CD4-positive, alpha-beta memory T cell (primary cell): ENCODE results near the gene CTNND2. TPM values are rescaled to one million over a fixed set of nuclear protein-coding genes. Genes with fewer than 3 reads are reported as not detected.
A peak's percentile ranks its signal among the peaks of the same experiment; 100 is the strongest.

ENCODE experiments used
- CTCF ChIA-PET: fragments of 350-600 bp; sonication (Branson Sonifier 250); formaldehyde crosslinking; loops from one replicate; lab custom pipeline; 2021; ENCODE audit warnings: inconsistent platforms; ENCODE audit not compliant: partially characterized antibody; lab: Charles Lee
- POLR2A ChIA-PET: fragments of 350-600 bp; sonication (Branson Sonifier 250); formaldehyde crosslinking; loops from one replicate; lab custom pipeline; 2021; ENCODE audit not compliant: partially characterized antibody; lab: Charles Lee
- DNase-seq, 5 donors: peaks; one replicate each; pipeline versions ENCODE4 v3.0.0 to v3.0.0-alpha.2; 2020 to 2022; ENCODE audit warnings: mixed read lengths in 1 of 5
- H3K27ac ChIP-seq: one replicate; pipeline ENCODE4 v1.7.0; 2013; ENCODE audit warnings: low read depth, low read length
- H3K27me3 ChIP-seq: 2 replicates; pipeline ENCODE4 v1.7.0; 2013; ENCODE audit warnings: mild to moderate bottlenecking, low read length, moderate library complexity; ENCODE audit not compliant: insufficient read depth
- H3K36me3 ChIP-seq: 2 replicates; pipeline ENCODE4 v1.7.0; 2013; ENCODE audit warnings: mild to moderate bottlenecking, low read length, moderate library complexity; ENCODE audit not compliant: insufficient read depth
- H3K4me1 ChIP-seq: 2 replicates; pipeline ENCODE4 v1.7.0; 2013; ENCODE audit warnings: mild to moderate bottlenecking, low read length, moderate library complexity; ENCODE audit not compliant: insufficient read depth
- H3K4me3 ChIP-seq, 2 donors: one replicate each; pipeline ENCODE4 v1.7.0; 2013; ENCODE audit warnings: low read length in 2 of 2, mild to moderate bottlenecking in 1 of 2
- H3K9me3 ChIP-seq, 2 donors: one replicate each; pipeline ENCODE4 v1.7.0; 2013; ENCODE audit warnings: low read length in 2 of 2, control low read depth in 1 of 2; ENCODE audit not compliant: control insufficient read depth in 1 of 2
- H3K27ac Mint-ChIP-seq, 7 donors: one replicate each; pipeline ENCODE4 v1.8.0; 2020 to 2021; ENCODE audit warnings: mixed read lengths in 7 of 7, mild to moderate bottlenecking in 6 of 7, inconsistent platforms in 3 of 7, moderate library complexity in 3 of 7
- H3K27me3 Mint-ChIP-seq, 2 donors: one replicate each; pipeline ENCODE4 v1.8.0; 2020 to 2021; ENCODE audit warnings: mixed read lengths in 2 of 2
- H3K36me3 Mint-ChIP-seq, 2 donors: one replicate each; pipeline ENCODE4 v1.8.0; 2020 to 2021; ENCODE audit warnings: mixed read lengths in 2 of 2, inconsistent platforms in 1 of 2, mild to moderate bottlenecking in 1 of 2
- H3K4me1 Mint-ChIP-seq, 4 donors: one replicate each; pipeline ENCODE4 v1.8.0; 2020 to 2021; ENCODE audit warnings: mixed read lengths in 4 of 4, mild to moderate bottlenecking in 1 of 4
- H3K4me3 Mint-ChIP-seq, 8 donors: one replicate each; pipeline ENCODE4 v1.8.0; 2020 to 2021; ENCODE audit warnings: mixed read lengths in 8 of 8, mild to moderate bottlenecking in 7 of 8, moderate library complexity in 6 of 8, inconsistent platforms in 3 of 8
- H3K9me3 Mint-ChIP-seq, 8 donors: one replicate each; pipeline ENCODE4 v1.8.0; 2020 to 2021; ENCODE audit warnings: mixed read lengths in 8 of 8, mild to moderate bottlenecking in 5 of 8, inconsistent platforms in 3 of 8, moderate library complexity in 1 of 8
- intact Hi-C: fragments of 100-400 bp; cut with micrococcal nuclease; formaldehyde crosslinking; loops from one replicate; pipeline ENCODE4 v1.15.1; 2023
- polyA plus RNA-seq, 2 donors: library from polyadenylated mRNA; unstranded; fragments of 300-500 nt; fragmentation: Illumina TruSeq; gene quantifications; one replicate each; pipeline ENCODE4 v1.2.3, GENCODE V29; 2021
- total RNA-seq, 2 experiments: library from RNA; stranded (reverse); gene quantifications; one replicate each; pipeline ENCODE4 v1.2.3, GENCODE V29; 2021

Gene CTNND2
- total and polyA plus RNA-seq, 4 experiments from 2014 or later = 0.65 TPM; not detected in 3

GRCh38 chr5:10985721-10986110 lies 918.5 kb downstream of the CTNND2 start:
- H3K4me3 Mint-ChIP-seq = no peak overlapping the region
- Histone ChIP-seq H3K36me3 (no peaks in the 10 kb centered on the region), H3K27ac (no peak overlapping the region), H3K4me1 (peaks cover 9% of the 10 kb centered on the region), H3K9me3 (no peaks in the 10 kb centered on the region), H3K4me3 (no peak overlapping the region), H3K27me3 (no peaks in the 10 kb centered on the region)
- peaks cover 7 to 11% of the 10 kb centered on the region in 2 donors for H3K27me3 Mint-ChIP-seq
- no peaks in the 10 kb centered on the region for H3K9me3 Mint-ChIP-seq
- POLR2A ChIA-PET = no interaction called here
- H3K4me1 Mint-ChIP-seq = peaks cover 7 to 14% (median 9%) of the 10 kb centered on the region in 4 donors
- DNase-seq = no peak
- intact Hi-C loops = loop anchor here (5.0 kb wide), 2 partner anchors 377 to 507 kb away; no protein-coding TSS in a partner anchor
- H3K27ac Mint-ChIP-seq = no peak overlapping the region
- H3K36me3 Mint-ChIP-seq = no peaks in the 10 kb centered on the region
- CTCF ChIA-PET = no interaction called here

DNA sequence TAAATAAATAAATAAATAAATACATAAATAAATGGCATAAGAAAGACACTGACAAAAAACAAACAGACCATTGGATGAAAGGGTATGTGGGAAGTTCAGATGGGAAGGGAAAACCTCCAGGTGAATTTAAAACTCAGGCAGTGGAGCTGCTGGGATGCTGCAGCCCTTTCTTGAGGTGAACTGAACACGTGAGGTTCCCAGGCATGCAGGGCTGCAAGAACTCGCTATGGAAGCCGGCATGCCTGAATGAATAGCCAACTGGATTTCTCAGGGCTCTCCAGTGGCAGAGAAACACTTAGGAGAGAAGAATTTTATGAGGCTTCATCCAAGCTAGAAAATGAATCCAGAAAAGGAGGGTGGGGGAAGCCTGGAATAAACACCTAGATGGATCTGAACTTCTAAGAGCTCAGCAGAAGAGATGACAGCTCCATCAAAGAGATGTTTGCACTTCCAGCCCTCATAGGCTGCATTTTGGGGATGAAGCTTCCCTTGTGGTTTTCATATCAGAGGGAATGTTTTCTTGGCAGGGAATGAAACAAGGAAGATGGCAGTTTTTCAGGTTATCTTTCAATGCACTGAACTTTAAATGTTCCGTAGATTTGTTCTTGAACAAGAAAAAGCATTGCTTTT lies 919.0 kb downstream of the CTNND2 start:
- Mint-ChIP-seq H3K4me3 (no peak overlapping the region), H3K9me3 (no peaks in the 10 kb centered on the region), H3K27me3 (peaks cover 7 to 11% of the 10 kb centered on the region in 2 donors), H3K27ac (no peak overlapping the region), H3K4me1 (peaks cover 7 to 14% (median 9%) of the 10 kb centered on the region in 4 donors), H3K36me3 (no peaks in the 10 kb centered on the region)
- ChIA-PET CTCF (no interaction called here), POLR2A (no interaction called here)
- H3K9me3 ChIP-seq = no peaks in the 10 kb centered on the region
- no peaks in the 10 kb centered on the region for H3K36me3 ChIP-seq
- H3K4me1 ChIP-seq = peaks cover 9% of the 10 kb centered on the region
- H3K27ac ChIP-seq = no peak overlapping the region
- H3K4me3 ChIP-seq = no peak overlapping the region
- DNase-seq = no peak
- H3K27me3 ChIP-seq = no peaks in the 10 kb centered on the region
- intact Hi-C loops = loop anchor here (5.0 kb wide), 2 partner anchors 377 to 507 kb away; no protein-coding TSS in a partner anchor

- ChIA-PET CTCF (no interaction called here), POLR2A (no interaction called here)
- H3K27me3 Mint-ChIP-seq = peaks cover 7 to 11% of the 10 kb centered on the region in 2 donors
- H3K36me3 Mint-ChIP-seq = no peaks in the 10 kb centered on the region
- H3K9me3 Mint-ChIP-seq = peaks cover 0 to 2% (median 0%) of the 10 kb centered on the region in 8 donors
- no peak overlapping the region for H3K4me3 ChIP-seq
- H3K36me3 ChIP-seq = no peaks in the 10 kb centered on the region
- peaks cover 7 to 14% (median 9%) of the 10 kb centered on the region in 4 donors for H3K4me1 Mint-ChIP-seq
- no peaks in the 10 kb centered on the region for H3K9me3 ChIP-seq
- intact Hi-C loops = no loop called here
- H3K27ac ChIP-seq = no peak overlapping the region
- no peaks in the 10 kb centered on the region for H3K27me3 ChIP-seq
- no peak overlapping the region for H3K4me3 Mint-ChIP-seq
- H3K4me1 ChIP-seq = peaks cover 9% of the 10 kb centered on the region
- DNase-seq = no peak
- H3K27ac Mint-ChIP-seq = no peak overlapping the region
These were observed 920.1 kb downstream of the CTNND2 start for GRCh38 chr5:10984021-10984715.

DNA sequence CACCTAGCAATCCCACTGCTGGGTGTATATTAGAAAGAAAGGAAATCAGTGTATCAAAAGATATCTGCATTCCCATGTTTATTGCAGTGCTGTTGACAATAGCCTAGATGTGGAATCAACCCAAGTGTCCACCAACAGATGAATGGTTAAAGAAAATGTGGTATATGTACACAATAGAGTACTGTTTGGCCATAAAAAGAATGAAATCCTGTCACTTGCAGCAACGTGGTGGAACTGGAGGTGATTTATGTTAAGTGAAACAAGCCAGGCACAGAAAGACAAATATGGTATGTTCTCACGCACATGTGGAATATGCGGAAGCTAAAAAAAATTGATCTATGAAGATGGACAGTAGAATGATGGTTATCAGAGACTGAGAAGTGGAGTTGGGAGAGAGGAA lies 921.6 kb downstream of the CTNND2 start:
- H3K36me3 Mint-ChIP-seq = no peaks in the 10 kb centered on the region
- H3K27me3 ChIP-seq = no peaks in the 10 kb centered on the region
- peaks cover under 1% of the 10 kb centered on the region for H3K4me1 ChIP-seq
- no peaks in the 10 kb centered on the region for H3K36me3 ChIP-seq
- no peak overlapping the region for H3K27ac ChIP-seq
- no peak for DNase-seq
- ChIA-PET POLR2A (no interaction called here), CTCF (no interaction called here)
- H3K27ac Mint-ChIP-seq = no peak overlapping the region
- H3K4me1 Mint-ChIP-seq = peaks cover 0 to 4% (median under 1%) of the 10 kb centered on the region in 4 donors
- H3K9me3 ChIP-seq = no peaks in the 10 kb centered on the region
- H3K27me3 Mint-ChIP-seq = peaks cover 3 to 6% of the 10 kb centered on the region in 2 donors
- no peak overlapping the region for H3K4me3 Mint-ChIP-seq
- H3K9me3 Mint-ChIP-seq = peaks cover 0 to 2% (median 0%) of the 10 kb centered on the region in 8 donors
- intact Hi-C loops = no loop called here
- H3K4me3 ChIP-seq = no peak overlapping the region

DNA sequence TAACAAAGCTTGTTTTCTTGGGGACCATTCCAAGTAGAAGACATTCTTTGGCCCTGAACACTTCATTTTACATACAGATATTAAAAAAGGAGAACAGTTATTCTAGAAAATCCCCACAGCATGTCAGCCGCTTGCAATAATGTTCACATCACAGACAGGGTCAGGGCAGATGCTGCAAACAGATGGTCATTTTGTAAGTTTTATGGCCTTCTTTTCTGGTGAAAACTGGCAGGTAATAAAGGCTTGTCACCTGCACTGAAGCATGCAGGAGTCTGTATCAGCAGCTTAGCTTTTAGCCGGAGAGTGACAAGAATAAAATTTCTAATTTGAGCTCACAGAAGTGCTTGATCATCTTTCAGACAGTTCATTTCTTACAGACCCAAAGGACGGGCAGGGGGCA lies 922.3 kb downstream of the CTNND2 start:
- DNase-seq = no peak
- no peaks in the 10 kb centered on the region for H3K36me3 Mint-ChIP-seq
- no peak overlapping the region for H3K4me3 ChIP-seq
- no peak overlapping the region for H3K27ac ChIP-seq
- no peaks in the 10 kb centered on the region for H3K4me1 ChIP-seq
- H3K4me1 Mint-ChIP-seq = no peaks in the 10 kb centered on the region
- no peak overlapping the region for H3K27ac Mint-ChIP-seq
- H3K4me3 Mint-ChIP-seq = no peak overlapping the region
- ChIA-PET CTCF (no interaction called here), POLR2A (no interaction called here)
- peaks cover 0 to 2% (median 0%) of the 10 kb centered on the region in 8 donors for H3K9me3 Mint-ChIP-seq
- no peaks in the 10 kb centered on the region for H3K9me3 ChIP-seq
- intact Hi-C loops = no loop called here
- no peaks in the 10 kb centered on the region for H3K27me3 ChIP-seq
- H3K27me3 Mint-ChIP-seq = peaks cover 3 to 4% of the 10 kb centered on the region in 2 donors
- no peaks in the 10 kb centered on the region for H3K36me3 ChIP-seq

DNA sequence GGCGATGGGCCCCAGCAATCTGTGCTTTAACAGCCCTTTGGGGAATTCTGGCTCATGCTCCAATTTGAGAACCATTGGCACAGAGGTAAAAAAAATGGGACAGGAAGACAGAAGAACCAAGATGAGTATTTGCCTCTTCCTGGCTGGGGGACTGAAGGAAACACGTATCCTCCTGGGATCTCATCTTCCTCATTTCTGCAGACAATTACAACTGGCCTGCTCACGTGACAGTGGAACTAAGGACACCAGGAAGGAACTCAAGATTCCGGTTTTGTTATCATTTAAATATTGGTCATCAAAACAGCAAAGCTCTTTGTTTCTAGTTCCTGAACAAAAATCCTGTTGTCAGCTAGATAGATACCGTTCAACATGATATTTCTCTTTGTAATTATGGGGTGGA lies 927.2 kb downstream of the CTNND2 start:
- no peak overlapping the region for H3K27ac Mint-ChIP-seq
- Histone ChIP-seq H3K9me3 (no peaks in the 10 kb centered on the region), H3K36me3 (no peaks in the 10 kb centered on the region), H3K4me1 (no peaks in the 10 kb centered on the region), H3K4me3 (no peak overlapping the region), H3K27ac (no peak overlapping the region), H3K27me3 (no peaks in the 10 kb centered on the region)
- DNase-seq = no peak
- H3K36me3 Mint-ChIP-seq = no peaks in the 10 kb centered on the region
- peaks cover 0 to 5% (median 0%) of the 10 kb centered on the region in 4 donors for H3K4me1 Mint-ChIP-seq
- ChIA-PET POLR2A (no interaction called here), CTCF (interaction anchor here (1.5 to 1.7 kb wide), 2 partner anchors 11 to 13 kb away, joined by 7 to 8 read pairs; no protein-coding TSS in a partner anchor)
- H3K9me3 Mint-ChIP-seq = peaks cover 0 to 3% (median 0%) of the 10 kb centered on the region in 8 donors
- H3K4me3 Mint-ChIP-seq = no peak overlapping the region
- intact Hi-C loops = no loop called here
- peaks cover 0 to 2% of the 10 kb centered on the region in 2 donors for H3K27me3 Mint-ChIP-seq

GRCh38 chr5:10975945-10976344 lies 928.3 kb downstream of the CTNND2 start:
- H3K9me3 ChIP-seq = no peaks in the 10 kb centered on the region
- no peaks in the 10 kb centered on the region for H3K36me3 Mint-ChIP-seq
- DNase-seq = no peak
- intact Hi-C loops = no loop called here
- H3K27me3 Mint-ChIP-seq = peaks cover 0 to 2% of the 10 kb centered on the region in 2 donors
- H3K9me3 Mint-ChIP-seq = peaks cover 0 to 3% (median 0%) of the 10 kb centered on the region in 8 donors
- no peaks in the 10 kb centered on the region for H3K36me3 ChIP-seq
- no peak overlapping the region for H3K27ac ChIP-seq
- CTCF ChIA-PET = interaction anchor here (1.0 kb wide), 1 partner anchor 12 kb away, joined by 5 read pairs; no protein-coding TSS in a partner anchor
- no peak overlapping the region for H3K4me3 ChIP-seq
- H3K4me1 ChIP-seq = no peaks in the 10 kb centered on the region
- no peaks in the 10 kb centered on the region for H3K27me3 ChIP-seq
- peak overlapping the region in 1 of 8 donors; percentile 18 for H3K4me3 Mint-ChIP-seq
- peaks cover 0 to 5% (median 0%) of the 10 kb centered on the region in 4 donors for H3K4me1 Mint-ChIP-seq
- H3K27ac Mint-ChIP-seq = no peak overlapping the region
- POLR2A ChIA-PET = interaction anchor here (1.4 kb wide), 1 partner anchor 13 kb away, joined by 3 read pairs; no protein-coding TSS in a partner anchor
